ENCODE results near the gene GMEB1. TPM values are rescaled to one million over a fixed set of nuclear protein-coding genes. Genes with fewer than 3 reads are reported as not detected.
"Not testable (repeated sequence)": the region's sequence is repeated elsewhere in the genome, so short reads cannot be mapped to it uniquely, and the experiment has no call there.

Gene GMEB1
- 4.0 and 6.4 TPM in 2 replicates for polyA plus RNA-seq (2014; cell fraction: cytosol; rRNA removed)
- 2.2 and 3.0 TPM in 2 replicates for polyA plus RNA-seq (2014; cell fraction: nucleus; rRNA removed)

GRCh38 chr1:28668191-28668955, at the start of gene GMEB1:
Gene GMEB1 (plus strand): TSS chr1:28668784. CDS start chr1:28683613, 14,829 bp downstream.
- peak; percentile 84 for DNase-seq (ENCODE audit: low spot score)

- DNase-seq (ENCODE audit: low spot score) = no peak
Measured at GRCh38 chr1:28631713-28632112, 36.9 kb upstream of the GMEB1 start.

GRCh38 chr1:28632560-28632959, 36.0 kb upstream of the GMEB1 start:
- DNase-seq (ENCODE audit: low spot score) = no peak

- no peak for DNase-seq (ENCODE audit: low spot score)
Measured at GRCh38 chr1:28640766-28641165, 27.8 kb upstream of the GMEB1 start.

GRCh38 chr1:28642056-28642846, 26.3 kb upstream of the GMEB1 start:
- no peak for DNase-seq (ENCODE audit: low spot score)

GRCh38 chr1:28642847-28643635, 25.5 kb upstream of the GMEB1 start, which contains the start of gene TAF12:
Gene TAF12 (minus strand): TSS chr1:28643067. CDS start chr1:28622081, 20,986 bp downstream.
- peak; percentile 93 for DNase-seq (ENCODE audit: low spot score)

GRCh38 chr1:28644494-28644893, 24.1 kb upstream of the GMEB1 start:
- no peak for DNase-seq (ENCODE audit: low spot score)

GRCh38 chr1:28645406-28645805, 23.2 kb upstream of the GMEB1 start:
- not testable (repeated sequence) for DNase-seq (ENCODE audit: low spot score)

GRCh38 chr1:28646040-28646439, 22.5 kb upstream of the GMEB1 start:
- DNase-seq (ENCODE audit: low spot score) = no peak

- DNase-seq (ENCODE audit: low spot score) = peak; percentile 97
Measured at GRCh38 chr1:28648008-28648473, 20.5 kb upstream of the GMEB1 start.

GRCh38 chr1:28648474-28649198, 19.9 kb upstream of the GMEB1 start, which contains the start of gene RNU11:
Gene RNU11 (plus strand): TSS chr1:28648600.
- DNase-seq (ENCODE audit: low spot score) = peak; percentile 99

GRCh38 chr1:28653063-28653462, 15.5 kb upstream of the GMEB1 start:
- DNase-seq (ENCODE audit: low spot score) = not testable (repeated sequence)

- DNase-seq (ENCODE audit: low spot score) = not testable (repeated sequence)
Measured at GRCh38 chr1:28653870-28654269, 14.7 kb upstream of the GMEB1 start.

- not testable (repeated sequence) for DNase-seq (ENCODE audit: low spot score)
Measured at GRCh38 chr1:28655448-28656311, 12.9 kb upstream of the GMEB1 start.

- no peak for DNase-seq (ENCODE audit: low spot score)
Measured at GRCh38 chr1:28656335-28656734, 12.2 kb upstream of the GMEB1 start.

GRCh38 chr1:28663871-28664470, 4.6 kb upstream of the GMEB1 start:
- DNase-seq (ENCODE audit: low spot score) = no peak

- DNase-seq (ENCODE audit: low spot score) = no peak
Measured at GRCh38 chr1:28666806-28667205, 1.8 kb upstream of the GMEB1 start.

- DNase-seq (ENCODE audit: low spot score) = peak; percentile 57
Measured at GRCh38 chr1:28668956-28669723, 556 bp downstream of the GMEB1 start.
